NCI-H748 treated with DMSO at 0.1 percent for 48 hours (cell line): ENCODE data around the gene ZNF549.

ENCODE experiments used
- DNase-seq: peaks from one replicate; lab custom pipeline; 2025; lab: John Stamatoyannopoulos, UW

The ZNF549 gene

GRCh38 chr19:57566396-57567265 lies 39.5 kb downstream of the ZNF549 start:
- no peak for DNase-seq

- DNase-seq = no peak
Observed at GRCh38 chr19:57570707-57571106, 43.6 kb downstream of the ZNF549 start.

GRCh38 chr19:57572415-57572947 lies 45.3 kb downstream of the ZNF549 start:
- DNase-seq = no peak

GRCh38 chr19:57576661-57577060 lies 49.5 kb downstream of the ZNF549 start:
- DNase-seq = no peak

GRCh38 chr19:57578487-57579205 lies 51.5 kb downstream of the ZNF549 start, which contains the start of gene ZNF416:
ZNF416 (minus strand) TSS chr19:57578911; CDS start chr19:57578704, 207 bp downstream.
- peak; percentile 99 for DNase-seq

GRCh38 chr19:57583104-57583520 lies 56.0 kb downstream of the ZNF549 start:
- DNase-seq = no peak

GRCh38 chr19:57583521-57584416 lies 56.6 kb downstream of the ZNF549 start, which contains the start of gene ZIK1:
ZIK1 (plus strand) TSS chr19:57584145; CDS start chr19:57584357, 212 bp downstream.
- DNase-seq = peak; percentile 95

GRCh38 chr19:57587529-57587928 lies 60.4 kb downstream of the ZNF549 start:
- DNase-seq = no peak

- DNase-seq = no peak
Observed at GRCh38 chr19:57599377-57599760, 72.2 kb downstream of the ZNF549 start.

GRCh38 chr19:57599761-57600383 lies 72.7 kb downstream of the ZNF549 start, which contains the start of gene ZNF530:
ZNF530 (plus strand) TSS chr19:57599885; CDS start chr19:57604346, 4,461 bp downstream.
- peak; percentile 81 for DNase-seq

- DNase-seq = no peak
Observed at GRCh38 chr19:57606931-57607330, 79.8 kb downstream of the ZNF549 start.
